ENCODE data around the gene USP17L21. TPM values are rescaled to one million over a fixed set of nuclear protein-coding genes. Genes with fewer than 3 reads are reported as not detected.

Gene USP17L21
- total RNA-seq, 2 experiments from 2014 or later = not detected

Other genes with a start within 250 kb of the USP17L21 start
- gene FAM90A26, start 92.5 kb upstream of the USP17L21 start, total RNA-seq = not detected
- not detected for gene USP17L10, start 52.2 kb upstream of the USP17L21 start, total RNA-seq
- gene USP17L11, start 47.5 kb upstream of the USP17L21 start, total RNA-seq = not detected
- not detected for gene USP17L12, start 42.7 kb upstream of the USP17L21 start, total RNA-seq
- gene USP17L13, start 38.0 kb upstream of the USP17L21 start, total RNA-seq = not detected
- gene USP17L15, start 28.5 kb upstream of the USP17L21 start, total RNA-seq = not detected
- not detected for gene USP17L17, start 19.0 kb upstream of the USP17L21 start, total RNA-seq
- gene USP17L18, start 14.2 kb upstream of the USP17L21 start, total RNA-seq = not detected
- not detected for gene USP17L19, start 9.5 kb upstream of the USP17L21 start, total RNA-seq
- not detected for gene USP17L20, start 4.7 kb upstream of the USP17L21 start, total RNA-seq
- not detected for gene USP17L22, start 4.7 kb downstream of the USP17L21 start, total RNA-seq
- not detected for gene USP17L24, start 62.3 kb downstream of the USP17L21 start, total RNA-seq
- not detected for gene USP17L25, start 67.0 kb downstream of the USP17L21 start, total RNA-seq
- gene USP17L26, start 71.8 kb downstream of the USP17L21 start, total RNA-seq = not detected
- gene USP17L5, start 76.5 kb downstream of the USP17L21 start, total RNA-seq = not detected
- not detected for gene USP17L27, start 81.3 kb downstream of the USP17L21 start, total RNA-seq
- not detected for gene USP17L28, start 86.0 kb downstream of the USP17L21 start, total RNA-seq
- not detected for gene USP17L29, start 90.8 kb downstream of the USP17L21 start, total RNA-seq
- gene USP17L30, start 100.3 kb downstream of the USP17L21 start, total RNA-seq = not detected
- gene DEFB131A, start 181.5 kb downstream of the USP17L21 start, total RNA-seq = not detected